HFF-Myc (cell line): ENCODE results near the gene OR52B4.
A peak's percentile ranks its signal among the peaks of the same experiment; 100 is the strongest.
"Not testable (repeated sequence)": the region's sequence is repeated elsewhere in the genome, so short reads cannot be mapped to it uniquely, and the experiment has no call there.

ENCODE experiments used
- DNase-seq: peaks from one replicate; pipeline ENCODE4 v3.0.0-alpha.2; 2011; ENCODE audit warnings: low read depth; ENCODE audit errors: extremely low read depth
- H3K4me3 ChIP-seq: replicated peaks from 2 replicates; pipeline ENCODE4 v1.5.1; 2011; ENCODE audit warnings: low read depth, mild to moderate bottlenecking, control low read depth, low read length
- CTCF ChIP-seq: IDR thresholded peaks from 2 replicates; pipeline ENCODE4 v1.5.1; 2012; ENCODE audit warnings: mild to moderate bottlenecking, low read depth, low read length, control low read depth; ENCODE audit errors: missing control alignments

OR52B4 gene

GRCh38 chr11:4368286-4368685, at the start of gene OR52B4:
Gene OR52B4 (minus strand): TSS chr11:4368386. CDS start chr11:4368295, 91 bp downstream.
- DNase-seq = no peak
- no peak for TF ChIP-seq CTCF
- H3K4me3 ChIP-seq = no peak within 1 kb of the TSS

GRCh38 chr11:4416816-4417215, 48.6 kb upstream of the OR52B4 start:
- TF ChIP-seq CTCF = no peak

GRCh38 chr11:4416306-4416705, 48.1 kb upstream of the OR52B4 start:
- no peak overlapping the region for H3K4me3 ChIP-seq
- no peak for TF ChIP-seq CTCF
- DNase-seq = no peak

More at GRCh38 chr11:4416816-4417215, 48.6 kb upstream of the OR52B4 start:
- H3K4me3 ChIP-seq = no peak overlapping the region
- DNase-seq = no peak

GRCh38 chr11:4406206-4406605, 38.0 kb upstream of the OR52B4 start:
- H3K4me3 ChIP-seq, DNase-seq: not testable (repeated sequence)

- DNase-seq = no peak
- no peak for TF ChIP-seq CTCF
- H3K4me3 ChIP-seq = peak overlapping the region; percentile 97
Observed at GRCh38 chr11:4393858-4394223, 25.7 kb upstream of the OR52B4 start.

- peak within 1 kb of the TSS; percentile 97 for H3K4me3 ChIP-seq
- peak; percentile 81 for DNase-seq
- no peak for TF ChIP-seq CTCF
Observed at GRCh38 chr11:4393209-4393857, 25.1 kb upstream of the OR52B4 start, which contains the start of gene TRIM21. Gene TRIM21 (minus strand): TSS chr11:4393702. CDS start chr11:4390409, 3,293 bp downstream.

- H3K4me3 ChIP-seq = no peak overlapping the region
- TF ChIP-seq CTCF = no peak
- DNase-seq = no peak
Observed at GRCh38 chr11:4388221-4388620, 20.0 kb upstream of the OR52B4 start.
